NCI-H226 (cell line): ENCODE measurements around the gene GPC2.

Experiments used
- DNase-seq: peaks from one replicate; pipeline ENCODE4 v3.0.0-alpha.2; 2015

The GPC2 gene

DNA sequence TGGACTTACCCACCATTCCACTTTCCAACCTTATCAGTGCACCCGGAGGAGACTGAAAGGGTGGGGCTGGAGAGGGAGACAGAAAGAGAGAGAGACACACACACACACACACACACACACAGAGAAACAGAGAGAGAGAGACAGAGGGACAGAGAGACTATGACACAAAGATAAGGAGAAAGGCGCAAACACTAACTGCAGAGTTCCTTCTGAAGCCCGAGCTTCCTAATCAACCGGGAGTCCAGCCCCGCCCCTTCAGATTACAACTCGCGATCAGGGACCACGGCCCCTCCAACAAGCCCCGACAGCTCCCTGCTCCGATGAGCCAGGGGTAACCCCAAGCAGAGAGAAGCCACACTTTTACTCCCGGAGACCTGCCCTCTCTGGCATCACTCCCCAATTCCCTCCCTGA is 9.3 kb downstream of the GPC2 start:
- DNase-seq: no peak

DNA sequence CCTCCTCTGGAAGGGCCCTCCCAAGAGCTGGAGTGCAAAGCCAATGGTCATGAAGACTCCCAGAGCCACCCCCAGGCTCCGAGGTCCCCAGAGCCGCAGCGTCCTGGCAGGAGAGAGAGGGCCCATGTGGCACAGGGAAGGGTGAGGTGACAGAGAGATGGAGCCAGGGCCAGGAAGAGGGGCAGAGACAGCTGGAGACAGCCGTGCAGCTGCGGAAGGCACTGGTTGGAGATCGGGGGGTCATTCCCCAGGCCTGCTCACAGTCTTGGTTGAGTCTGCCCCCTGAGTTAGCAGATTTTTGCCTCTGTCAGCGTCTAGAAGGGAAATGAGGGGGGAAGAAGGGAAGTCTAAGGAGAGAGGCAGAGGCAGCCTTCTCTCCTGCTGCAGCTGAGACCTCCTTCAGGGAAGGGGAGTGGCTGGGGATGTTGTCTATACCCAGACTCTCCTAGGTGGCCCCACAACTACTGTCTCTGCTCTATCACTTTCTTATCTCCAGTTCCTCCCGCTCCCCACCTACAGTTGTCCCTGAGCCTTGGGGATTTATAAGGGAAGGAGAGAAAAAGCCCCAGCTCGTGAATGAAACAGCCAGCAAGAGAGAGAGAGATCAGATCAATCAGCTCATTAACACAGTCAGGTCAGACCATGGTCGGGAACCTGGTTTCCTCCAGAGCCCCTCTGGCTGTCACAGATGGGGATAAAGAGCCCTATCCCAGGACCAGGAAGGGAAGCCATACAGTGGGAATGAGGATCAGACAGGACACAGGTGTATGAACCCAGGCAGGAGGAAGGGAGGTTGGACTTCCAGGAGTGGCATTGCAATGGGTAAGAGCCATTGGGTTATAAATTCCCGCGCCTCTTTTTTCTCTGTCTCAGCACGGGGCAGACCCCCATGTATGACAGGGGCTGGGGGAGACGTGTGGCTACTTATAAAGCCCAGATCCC is 9.9 kb downstream of the GPC2 start:
- no peak for DNase-seq

DNA sequence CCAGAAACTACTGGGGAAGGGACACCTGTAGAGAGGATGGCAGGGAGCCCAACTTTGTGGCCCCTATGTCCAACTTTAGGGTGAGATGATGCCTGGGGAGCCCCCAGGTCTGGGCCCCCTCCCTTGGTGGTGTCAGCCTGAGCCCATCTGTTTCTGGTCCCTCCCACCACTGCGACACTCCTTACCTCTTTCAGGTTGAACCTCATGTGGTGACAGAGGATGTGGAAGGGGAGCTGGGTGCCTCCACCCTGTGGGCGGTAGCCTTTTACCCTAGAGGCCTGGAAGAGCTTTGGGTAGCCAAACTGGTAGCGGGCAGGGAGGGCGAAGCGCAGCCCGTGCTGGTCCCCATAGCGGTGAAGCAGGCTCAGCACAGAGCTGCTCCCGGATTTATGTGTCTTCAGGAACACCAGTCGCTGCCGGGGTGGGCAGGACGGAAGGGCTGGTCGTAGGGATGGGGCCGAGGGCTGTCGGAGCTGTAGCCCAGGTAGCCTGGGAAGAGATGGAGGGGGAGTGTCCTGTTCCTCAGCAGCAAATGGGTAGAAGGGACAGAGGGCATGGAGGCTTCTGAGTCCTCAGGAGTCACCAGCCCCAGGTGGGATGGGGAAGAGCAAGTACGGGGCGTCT is 10.8 kb downstream of the GPC2 start:
- DNase-seq: no peak

DNA sequence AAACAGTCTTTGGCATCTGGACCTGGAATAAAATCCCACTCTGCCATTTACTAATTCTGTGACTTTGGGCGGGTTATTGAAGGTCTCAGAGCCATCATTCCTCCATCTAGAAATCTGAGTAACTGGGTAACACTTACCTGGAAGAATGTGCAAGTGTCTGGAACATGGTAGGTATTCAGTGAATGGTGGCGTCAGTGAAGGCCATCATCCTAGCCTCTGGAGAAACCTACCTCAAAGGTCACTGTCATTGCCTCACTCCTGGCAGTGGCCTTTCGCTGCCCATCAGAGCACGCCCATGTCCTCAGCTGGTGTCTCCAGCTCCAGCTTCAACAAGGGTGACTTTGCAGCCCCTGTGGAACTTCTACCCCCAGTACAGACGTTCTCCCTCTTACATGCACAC is 13.3 kb downstream of the GPC2 start:
- no peak for DNase-seq

DNA sequence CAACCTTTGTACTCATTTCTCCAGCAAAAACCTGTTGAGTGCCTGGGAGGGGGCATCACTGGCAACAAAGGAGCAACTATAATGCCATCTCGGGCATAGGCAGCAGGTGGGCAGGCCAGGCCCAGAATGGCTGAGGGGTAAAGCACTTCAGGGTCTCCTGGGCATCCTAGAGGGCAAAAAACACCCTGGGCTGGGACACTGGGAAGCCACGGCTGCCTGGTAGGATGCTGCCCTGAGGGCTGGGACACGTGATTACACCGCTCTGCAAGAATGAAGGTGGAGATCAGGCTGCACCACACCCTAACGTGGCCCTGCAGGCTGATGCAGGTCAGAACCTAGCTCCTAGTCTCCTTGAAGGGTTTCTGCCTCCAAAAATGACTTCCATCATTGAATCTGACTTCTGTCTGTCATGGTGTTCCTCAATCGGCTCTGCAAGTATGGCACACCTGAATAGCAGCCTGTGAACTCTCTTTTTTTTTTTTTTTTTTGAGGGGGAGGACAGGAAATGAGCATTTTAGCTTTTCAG is 14.1 kb downstream of the GPC2 start:
- peak; percentile 61 for DNase-seq

DNA sequence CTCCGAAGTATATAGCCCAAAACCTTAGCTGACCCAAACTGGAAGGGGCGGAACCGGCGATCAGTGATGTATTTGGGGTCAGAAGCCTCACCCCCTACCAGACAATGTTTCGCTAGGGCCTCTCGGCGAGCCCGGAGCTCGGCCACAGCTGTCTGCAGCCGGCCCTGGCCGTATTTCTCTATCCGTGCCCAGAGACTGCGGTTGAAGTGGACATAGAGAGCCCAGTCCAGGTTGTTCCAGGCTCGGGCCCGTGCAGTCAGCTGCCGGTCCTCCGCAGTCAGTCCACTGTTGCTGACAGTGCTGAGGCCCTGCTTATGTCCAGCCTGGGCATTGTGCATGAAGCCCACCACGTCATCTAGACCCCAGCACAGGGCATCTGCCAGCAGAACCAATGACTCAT is 17.1 kb downstream of the GPC2 start:
- no peak for DNase-seq

DNA sequence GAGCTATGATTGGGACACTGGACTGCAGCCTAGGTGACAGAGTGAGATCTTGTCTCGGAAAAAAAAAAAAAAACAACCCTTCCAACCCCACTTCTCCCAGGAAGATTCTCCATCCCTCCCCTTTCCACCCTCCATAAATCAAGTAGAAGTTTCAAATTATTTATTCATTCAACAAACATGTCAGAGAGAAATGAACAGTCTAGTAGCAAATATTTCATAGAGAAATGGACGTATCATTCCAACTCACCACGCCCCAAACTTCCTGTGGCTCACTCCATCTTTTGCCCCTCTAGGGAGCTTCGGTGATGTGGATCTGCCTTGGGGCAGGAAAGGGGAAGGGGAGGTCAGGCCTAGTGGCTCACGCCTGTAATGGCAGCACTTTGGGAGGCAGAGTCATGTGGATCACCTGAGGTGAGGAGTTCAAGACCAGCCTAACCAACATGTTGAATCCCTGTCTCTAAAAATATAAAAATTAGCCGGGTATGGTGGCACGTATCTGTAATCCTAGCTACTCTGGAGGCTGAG is 18.0 kb downstream of the GPC2 start:
- DNase-seq: no peak

DNA sequence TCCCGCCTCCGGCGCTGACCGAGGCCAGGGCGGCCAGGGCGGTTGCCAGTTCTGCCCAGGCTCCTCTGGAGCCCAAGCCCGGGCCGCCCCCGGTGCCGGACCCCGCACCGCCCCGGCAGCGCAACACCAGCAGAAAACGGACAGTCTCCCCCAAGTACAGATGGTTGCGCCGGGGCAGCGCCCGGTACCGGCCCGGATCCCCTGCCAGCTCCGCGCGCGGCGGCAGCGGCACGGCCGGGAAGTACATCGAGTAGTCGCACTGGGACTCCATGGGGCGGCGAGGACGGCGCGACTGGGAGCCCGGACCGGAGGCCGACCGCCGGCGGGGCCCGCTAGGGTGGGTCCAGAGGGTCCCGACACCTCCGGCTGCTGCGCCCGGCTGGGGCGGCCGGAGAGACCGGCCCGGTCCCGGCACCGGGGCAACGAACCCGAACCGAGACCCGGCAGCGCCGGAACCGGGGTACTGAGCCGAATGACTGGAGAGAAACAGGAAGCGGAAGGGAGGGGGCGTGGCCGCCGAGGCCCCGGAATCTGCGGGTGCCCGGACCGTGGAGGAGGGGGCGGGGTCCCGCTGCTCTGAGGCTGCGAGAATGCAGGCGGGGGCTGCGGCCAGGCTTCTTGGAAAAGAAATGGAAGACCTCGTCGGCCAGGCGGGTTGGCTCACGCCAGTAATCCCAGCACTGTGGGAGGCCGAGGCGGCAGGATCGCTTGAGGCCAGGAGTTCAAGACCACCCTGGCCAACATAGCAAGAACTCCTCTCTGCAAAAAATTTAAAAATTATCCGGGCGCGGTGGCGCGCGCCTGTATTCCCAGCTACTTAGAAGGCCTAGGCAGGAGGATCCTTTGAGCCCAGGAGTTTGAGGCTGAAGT is 18.7 kb downstream of the GPC2 start, which contains the start of gene TRAPPC14:
Gene TRAPPC14, minus strand, starts transcription at position 495 of the 870 bp plus-strand sequence. Its CDS starts 224 bp downstream, at position 271.
- DNase-seq: peak; percentile 90

DNA sequence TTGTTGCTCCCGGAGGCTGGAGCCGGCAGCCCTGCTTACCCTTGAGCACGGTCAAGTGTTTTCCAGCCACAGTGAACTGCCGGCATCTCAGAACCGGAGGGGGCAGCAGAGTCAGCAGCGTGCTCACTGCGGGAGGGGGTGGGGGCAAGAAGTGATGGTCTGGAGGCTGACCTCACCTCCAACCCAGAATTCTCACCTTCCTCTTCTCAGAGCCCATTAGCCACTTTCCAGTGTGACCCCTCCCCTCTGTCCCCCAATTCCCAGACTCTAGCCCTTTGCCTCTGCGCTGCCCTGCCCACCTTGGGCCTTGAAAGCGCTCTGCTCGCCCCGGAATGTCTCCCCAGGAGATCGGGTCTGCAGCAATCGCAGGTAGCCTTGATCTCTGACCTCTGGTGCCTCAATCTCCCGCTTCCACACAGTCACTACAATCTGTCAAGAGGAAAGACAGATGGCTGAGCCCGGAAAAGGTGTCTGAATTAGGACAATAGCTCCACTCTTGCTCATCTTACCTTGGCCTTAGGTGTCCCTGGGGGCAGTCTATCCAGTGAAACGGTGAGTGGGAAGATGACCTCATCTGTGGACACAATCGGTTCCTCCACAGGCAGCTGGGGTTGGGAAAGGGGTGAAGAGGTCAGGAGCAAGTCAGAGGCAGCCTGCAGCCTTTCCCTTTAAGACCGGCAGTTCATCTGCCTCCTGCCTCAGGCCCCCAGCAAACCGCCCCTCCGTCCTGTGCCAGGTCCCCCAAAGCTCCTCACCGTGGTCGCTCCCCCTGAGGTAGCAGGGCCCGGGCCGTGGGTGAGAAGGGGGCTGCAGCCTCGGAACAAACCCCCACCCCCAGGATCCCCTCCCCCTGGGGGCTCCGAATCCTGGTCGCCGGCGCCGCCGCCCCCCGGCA is 19.6 kb downstream of the GPC2 start:
- peak; percentile 34 for DNase-seq

DNA sequence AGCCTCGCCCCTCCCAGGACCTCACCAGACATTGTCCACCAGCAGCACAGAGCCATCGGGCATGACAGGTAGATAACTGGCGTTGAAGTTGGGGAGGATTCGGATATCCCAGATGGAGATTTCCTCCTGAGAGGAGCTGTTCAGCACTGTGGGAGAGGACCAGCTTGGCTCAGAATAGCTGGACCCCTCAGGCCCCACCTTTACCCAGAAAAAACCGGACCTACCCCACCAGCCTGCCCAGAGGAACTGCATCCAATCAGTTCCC is 20.2 kb downstream of the GPC2 start:
- DNase-seq: no peak

DNA sequence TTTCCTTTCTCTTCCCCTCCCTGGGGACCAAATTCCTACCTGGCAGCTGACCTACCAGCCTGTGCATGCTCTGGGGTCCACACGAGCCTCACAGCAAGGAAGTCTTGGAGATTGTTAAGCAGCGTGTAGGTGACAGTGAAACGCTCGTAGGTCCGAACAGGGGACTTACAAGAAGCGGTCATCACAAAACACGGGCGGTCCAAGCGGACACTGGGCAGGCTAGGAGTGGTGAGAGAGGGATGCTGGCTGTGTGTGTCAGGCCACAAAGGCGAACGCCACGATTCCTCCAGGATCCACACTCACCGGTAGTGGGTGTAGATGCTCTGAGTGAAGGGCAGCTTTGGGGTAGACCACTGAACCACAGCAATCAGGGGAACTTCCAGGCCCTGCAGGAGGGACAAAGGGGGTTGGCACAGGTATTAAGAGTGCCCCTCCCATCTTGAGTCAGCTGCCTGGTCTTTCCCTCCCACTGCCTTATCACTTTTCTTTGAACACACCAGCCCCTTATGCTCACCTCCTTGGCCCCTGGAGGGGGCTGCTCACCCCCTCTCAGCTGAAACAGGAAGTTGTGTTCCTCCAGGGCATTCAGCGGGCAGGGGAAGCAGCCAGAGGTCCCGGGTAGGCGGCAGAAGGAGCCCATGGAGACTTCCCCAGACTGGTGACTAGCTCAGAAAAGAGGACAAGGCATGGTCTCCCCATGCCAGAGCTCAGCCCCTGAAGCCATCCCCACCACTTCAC is 20.7 kb downstream of the GPC2 start:
- DNase-seq: no peak

DNA sequence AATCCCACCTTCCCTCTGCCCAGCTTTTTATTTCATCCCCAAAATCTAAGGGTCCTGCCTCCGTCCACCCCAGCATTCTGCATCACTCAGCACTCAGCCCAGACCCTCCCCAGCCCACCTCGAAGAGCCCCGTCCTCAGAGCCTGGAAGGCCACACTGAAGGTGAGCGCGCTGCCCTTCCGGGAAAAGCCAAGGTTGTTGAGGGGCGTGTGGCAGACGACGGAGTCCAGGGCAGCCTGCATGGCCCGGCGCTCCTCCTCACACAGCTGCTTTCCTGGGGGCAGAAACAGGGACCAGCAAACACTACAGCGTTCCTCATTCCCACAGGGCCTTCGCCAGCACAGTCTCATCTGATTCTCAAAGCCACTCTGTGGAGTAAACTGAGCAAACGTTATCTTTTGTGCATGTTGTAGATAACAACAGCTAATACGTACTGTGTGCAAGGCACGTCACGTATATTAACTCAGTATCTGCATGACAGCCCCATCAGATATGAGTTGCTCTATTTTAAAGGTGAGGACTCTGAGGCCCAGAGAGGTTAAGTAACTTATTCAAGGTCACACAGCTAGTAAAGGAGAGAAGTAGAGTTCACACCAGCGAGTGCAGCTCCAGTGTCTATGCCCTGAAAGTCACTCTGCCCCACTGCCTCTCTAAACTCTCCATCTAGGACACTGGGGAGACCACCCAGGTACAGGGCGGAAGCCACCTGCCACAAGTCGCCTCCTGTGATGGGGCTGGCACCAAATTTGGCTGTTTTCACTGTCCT is 21.4 kb downstream of the GPC2 start:
- DNase-seq: no peak

DNA sequence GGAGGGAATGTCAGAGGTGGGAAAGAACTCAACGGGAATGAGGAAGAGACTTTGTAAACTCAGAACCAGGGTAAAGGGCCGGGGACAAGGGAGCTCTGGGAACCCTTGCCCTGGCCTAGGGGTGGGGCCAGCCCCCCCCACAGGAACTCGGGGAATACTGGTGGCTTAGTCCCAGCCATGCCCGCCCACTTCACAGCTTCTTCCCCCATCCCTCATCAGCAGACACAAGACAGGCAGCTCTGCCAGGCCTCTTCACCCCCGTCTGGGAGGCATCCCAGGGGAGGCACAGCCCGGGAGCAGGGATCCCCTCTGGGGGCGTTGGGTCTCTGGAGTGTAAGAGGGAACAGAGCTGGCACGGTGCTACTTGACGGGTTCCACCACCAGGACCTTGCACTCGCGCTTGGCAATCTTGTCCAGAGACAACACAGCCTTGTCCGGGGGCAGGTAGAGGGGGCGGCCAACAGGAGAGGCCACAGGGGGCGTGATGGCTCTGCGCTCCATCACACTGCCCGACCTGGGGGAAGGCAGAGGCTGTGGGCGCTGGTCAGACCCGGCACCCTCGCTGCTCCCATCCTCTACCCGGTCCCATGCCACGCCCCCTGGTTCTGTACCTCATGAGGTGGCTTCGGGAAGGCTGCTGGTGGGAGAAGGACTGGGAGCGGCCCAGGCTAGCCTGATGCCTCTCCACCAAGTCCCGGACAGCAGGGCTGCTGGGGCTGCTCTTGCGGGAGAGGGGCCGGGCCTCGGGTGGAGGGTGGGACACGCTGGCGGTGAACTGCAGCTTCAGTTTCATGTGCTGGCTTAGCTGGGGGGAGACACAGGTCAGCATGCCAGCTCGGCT is 22.3 kb downstream of the GPC2 start:
- DNase-seq: no peak

DNA sequence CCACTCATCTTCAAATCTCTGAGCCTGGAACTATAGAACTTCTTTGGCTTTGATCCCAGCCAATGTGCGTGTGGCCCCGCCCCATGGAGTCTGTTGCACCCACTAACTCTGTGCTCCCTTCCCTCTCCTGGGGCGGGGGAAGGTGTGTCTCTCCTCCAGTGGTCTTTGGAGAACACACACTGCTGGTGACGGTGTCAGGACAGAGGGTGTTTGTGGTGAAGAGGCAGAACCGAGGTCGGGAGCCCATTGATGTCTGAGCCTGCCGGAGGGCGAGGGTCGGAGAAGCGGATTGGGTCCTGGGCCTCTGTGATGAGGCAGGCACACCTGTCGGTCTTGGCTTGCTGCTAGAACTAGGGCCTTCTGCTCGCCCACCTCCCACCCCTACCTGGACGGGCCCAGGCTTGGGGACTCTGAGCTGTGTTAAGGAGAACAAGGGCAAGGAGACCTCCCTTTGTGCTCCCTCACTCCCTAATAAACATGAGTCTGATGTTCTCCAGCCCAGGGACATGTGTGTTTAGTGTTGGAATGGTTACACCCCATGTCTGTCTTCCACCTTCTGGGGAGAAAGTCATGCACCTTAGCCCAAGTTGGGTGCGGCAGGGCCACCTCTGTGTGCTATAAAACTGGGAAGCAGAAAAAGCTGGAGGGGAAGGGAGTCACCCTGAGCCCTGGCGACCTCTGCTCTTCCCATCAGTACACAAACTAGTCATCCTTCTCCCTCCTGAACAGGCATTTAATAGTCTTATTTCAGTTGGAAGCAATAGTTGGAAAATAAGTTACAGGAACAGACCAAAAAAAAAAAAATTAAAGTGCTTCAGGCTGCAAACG is 23.3 kb downstream of the GPC2 start:
- DNase-seq: no peak

DNA sequence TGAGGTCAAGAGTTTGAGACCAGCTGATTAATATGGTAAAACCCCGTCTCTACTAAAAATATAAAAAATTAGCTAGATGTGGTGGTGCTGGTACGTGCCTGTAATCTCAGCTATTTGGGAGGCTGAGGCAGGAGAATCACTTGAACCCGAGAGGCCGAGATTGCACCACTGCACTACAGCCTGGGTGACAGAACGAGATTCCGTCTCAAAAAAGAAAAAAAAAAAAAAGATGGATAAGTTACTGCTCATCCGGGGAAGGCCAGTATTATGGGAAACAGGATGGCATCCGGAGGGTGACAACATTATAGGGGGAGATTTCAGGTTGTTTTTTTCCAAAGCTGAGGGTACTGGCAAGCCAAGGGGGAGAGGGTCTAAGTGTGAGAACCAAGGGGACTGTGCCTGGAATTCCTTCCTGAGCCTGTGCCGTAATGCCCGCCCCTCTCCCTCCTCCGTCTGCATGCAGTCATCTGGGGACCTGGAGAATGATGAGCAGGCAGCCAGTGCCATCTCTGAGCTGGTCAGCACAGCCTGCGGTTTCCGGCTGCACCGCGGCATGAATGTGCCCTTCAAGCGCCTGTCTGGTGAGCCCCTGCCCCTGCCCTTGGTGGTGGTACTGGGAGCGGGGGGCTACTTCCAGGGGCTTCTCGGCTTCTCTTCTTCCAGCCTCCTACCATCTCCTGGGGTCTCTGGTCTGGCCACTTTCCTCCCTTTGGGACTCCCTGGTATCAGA is 24.1 kb downstream of the GPC2 start:
- DNase-seq: no peak

DNA sequence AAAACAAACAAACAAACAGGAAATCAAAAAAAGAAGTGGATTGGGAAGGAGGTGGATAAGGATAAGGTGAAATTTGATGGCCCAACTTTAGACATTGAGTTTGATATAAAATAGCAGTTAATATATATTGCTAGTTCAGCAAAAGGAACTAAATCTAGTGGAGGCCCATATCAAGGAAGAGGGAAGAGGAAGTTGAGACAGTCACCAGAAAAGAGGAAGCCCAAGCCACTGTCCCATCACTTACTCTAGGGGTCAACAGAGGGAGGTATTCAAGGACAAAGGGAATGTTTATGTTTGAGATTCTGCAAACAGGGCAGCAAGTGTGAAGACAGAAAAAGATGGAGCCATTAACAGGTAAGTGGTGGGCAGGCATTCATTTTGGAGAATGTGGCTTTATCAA is 24.8 kb downstream of the GPC2 start:
- no peak for DNase-seq

DNA sequence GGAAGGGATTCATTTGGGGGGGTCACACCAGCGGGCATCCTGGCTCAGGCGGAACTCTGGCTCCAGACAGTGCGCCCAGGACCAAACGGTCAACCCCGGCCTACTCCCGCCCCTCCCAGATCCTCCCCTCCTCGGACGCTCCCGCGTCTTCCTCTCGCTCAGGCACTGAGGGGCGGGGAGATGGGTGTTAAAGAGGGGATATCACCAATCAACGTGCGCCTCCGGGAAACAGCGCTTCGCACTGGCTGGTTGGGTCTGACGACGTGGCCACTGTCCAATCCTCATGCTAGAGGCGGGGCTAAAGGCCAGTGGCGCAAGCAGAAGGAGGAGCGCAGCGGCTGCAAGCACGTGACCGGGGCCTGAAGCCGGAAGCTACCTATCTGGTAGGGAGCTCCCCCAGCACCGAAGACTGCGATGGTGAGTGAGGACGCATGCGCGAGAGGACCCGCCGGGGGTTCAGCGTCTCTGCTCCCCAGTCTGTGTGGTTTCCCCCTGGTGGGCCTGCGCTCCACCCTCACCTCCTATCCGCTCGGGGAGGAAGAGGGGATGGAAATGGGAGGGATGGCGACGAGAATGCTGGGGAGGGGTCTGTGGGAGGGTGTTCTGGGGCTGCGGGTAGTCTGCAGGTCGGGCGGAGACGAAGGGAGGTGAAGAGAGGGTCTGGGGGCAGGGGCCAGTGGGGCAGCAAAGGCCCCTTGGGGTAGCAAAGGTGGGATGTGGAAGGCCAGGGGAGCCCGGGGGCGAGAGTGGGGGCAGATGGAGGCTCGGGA is 28.4 kb downstream of the GPC2 start, which contains the start of gene LAMTOR4:
Gene LAMTOR4, plus strand, starts transcription at position 360 of the 770 bp plus-strand sequence. Its CDS starts 55 bp downstream, at position 415.
- peak; percentile 99 for DNase-seq
